Epithelial cell of esophagus (primary cell): Measurements from ENCODE around the gene YDJC.
"Not testable (repeated sequence)": the region's sequence is repeated elsewhere in the genome, so short reads cannot be mapped to it uniquely, and the experiment has no call there.

Source experiments
- DNase-seq: peaks from one replicate; pipeline ENCODE4 v3.0.0; 2010; ENCODE audit warnings: low read depth
- H3K4me3 ChIP-seq: 2 replicates; pipeline ENCODE4 v1.5.1; 2011; ENCODE audit warnings: mild to moderate bottlenecking, low read length, control low read depth
- TF ChIP-seq, protein P1 (sequence below): IDR thresholded peaks from 2 replicates; pipeline ENCODE4 v1.5.1; 2011; ENCODE audit warnings: low read depth, mild to moderate bottlenecking, low read length, control low read depth, inconsistent platforms; ENCODE audit not compliant: insufficient read depth; ENCODE audit errors: missing control alignments

Gene YDJC

GRCh38 chr22:21602579-21602978, 27.2 kb downstream of the YDJC start:
- no peak overlapping the region for H3K4me3 ChIP-seq
- no peak for DNase-seq
- TF ChIP-seq, protein P1, sequence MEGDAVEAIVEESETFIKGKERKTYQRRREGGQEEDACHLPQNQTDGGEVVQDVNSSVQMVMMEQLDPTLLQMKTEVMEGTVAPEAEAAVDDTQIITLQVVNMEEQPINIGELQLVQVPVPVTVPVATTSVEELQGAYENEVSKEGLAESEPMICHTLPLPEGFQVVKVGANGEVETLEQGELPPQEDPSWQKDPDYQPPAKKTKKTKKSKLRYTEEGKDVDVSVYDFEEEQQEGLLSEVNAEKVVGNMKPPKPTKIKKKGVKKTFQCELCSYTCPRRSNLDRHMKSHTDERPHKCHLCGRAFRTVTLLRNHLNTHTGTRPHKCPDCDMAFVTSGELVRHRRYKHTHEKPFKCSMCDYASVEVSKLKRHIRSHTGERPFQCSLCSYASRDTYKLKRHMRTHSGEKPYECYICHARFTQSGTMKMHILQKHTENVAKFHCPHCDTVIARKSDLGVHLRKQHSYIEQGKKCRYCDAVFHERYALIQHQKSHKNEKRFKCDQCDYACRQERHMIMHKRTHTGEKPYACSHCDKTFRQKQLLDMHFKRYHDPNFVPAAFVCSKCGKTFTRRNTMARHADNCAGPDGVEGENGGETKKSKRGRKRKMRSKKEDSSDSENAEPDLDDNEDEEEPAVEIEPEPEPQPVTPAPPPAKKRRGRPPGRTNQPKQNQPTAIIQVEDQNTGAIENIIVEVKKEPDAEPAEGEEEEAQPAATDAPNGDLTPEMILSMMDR = no peak

DNA sequence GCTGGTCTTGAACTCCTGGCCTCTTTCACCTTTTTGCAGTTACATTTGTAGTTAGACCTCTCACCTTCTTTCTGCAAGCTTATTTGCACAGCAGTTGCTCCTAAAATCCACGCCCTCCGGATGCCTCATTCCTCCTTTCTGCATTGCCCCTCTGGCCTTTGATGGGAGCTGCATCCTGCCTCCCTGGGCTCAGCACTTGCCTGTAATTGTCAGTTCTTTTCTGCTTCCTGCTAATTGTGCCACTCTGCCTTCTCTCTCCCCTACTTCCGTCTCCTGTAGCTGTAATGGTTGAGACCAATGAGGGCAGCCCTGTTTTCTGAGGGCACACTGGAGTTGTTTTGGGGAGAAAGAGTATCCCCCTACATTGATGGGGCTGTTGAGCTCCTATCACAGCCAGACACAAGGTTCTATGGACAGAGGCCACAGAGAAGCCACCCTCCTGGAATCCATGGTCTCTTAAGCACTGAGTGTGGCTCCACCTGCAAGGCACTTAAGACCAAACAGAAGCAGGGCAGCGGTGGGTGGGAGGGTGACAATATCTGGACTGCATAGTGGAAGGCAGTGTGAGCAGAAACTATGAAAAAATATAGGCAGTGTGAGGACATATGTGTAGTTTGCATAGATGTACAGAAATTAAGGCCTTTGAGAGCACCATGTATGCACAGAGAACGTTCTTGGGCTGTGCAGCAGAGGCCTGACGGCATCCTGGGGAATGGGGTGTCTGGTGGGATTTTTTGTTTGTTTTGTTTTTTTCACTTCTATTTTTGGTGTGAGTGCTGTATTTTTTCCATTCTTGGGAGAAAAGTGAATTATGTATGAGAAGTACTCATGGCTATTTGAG, 30.5 kb downstream of the YDJC start:
- no peak for DNase-seq
- TF ChIP-seq, protein P1 = no peak

DNA sequence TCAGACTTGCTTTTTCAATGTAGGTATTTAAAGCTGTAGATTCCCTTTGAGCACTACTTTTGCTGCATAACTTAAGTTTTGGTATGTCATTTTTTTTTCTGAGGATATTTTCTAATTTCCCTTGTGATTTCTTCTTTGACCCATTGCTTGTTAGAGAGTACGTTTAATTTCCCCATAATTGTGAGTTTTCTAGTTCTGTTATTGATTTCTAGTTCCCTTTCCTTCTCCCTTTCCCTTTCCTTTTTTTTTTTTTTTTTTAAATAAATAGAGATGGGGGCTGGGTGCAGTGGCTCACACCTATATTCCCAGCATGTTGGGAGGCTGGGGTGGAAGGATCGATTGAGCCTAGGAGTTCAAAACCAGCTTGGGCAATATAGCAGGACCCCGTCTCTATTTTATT, 31.5 kb downstream of the YDJC start:
- no peak overlapping the region for H3K4me3 ChIP-seq
- TF ChIP-seq, protein P1 = no peak
- no peak for DNase-seq

More for the DNA sequence above, 30.5 kb downstream of the YDJC start:
- no peak overlapping the region for H3K4me3 ChIP-seq

DNA sequence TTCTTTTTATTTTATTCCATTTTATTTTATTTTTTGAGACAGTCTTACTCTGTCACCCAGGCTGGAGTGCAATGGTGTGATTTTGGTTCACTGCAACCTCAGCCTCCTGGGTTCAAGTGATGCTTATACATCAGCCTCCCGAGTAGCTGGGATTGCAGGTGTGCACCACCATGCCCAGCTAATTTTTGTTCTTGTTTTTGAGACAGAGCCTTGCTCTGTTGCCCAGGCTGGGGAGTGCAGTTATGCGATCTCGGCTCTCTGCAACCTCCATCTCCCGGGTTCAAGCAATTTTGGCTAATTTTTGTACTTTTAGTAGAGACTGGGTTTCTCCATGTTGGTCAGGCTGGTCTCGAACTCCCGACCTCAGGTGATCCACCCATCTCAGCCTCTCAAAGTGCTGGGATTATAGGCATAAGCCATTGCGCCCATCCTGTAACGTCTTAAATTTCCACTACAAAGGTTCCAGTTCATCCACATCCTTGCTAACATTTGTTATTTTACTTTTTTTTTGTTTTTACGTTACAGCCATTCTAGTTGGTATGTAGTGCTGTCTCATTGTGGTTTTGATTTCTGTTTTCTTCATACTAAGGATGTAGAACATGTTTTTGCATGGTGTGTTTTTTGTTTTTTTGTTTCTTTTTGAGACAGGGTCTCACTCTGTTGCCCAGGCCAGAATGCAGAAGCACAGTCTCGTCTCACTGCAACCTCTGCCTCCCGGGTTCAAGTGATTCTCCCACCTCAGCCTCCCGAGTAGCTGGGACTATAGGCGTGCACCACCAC, 33.3 kb downstream of the YDJC start:
- H3K4me3 ChIP-seq, DNase-seq: not testable (repeated sequence)

GRCh38 chr22:21594865-21595452, 34.9 kb downstream of the YDJC start:
- no peak for DNase-seq
- no peak overlapping the region for H3K4me3 ChIP-seq
- TF ChIP-seq, protein P1 = no peak

DNA sequence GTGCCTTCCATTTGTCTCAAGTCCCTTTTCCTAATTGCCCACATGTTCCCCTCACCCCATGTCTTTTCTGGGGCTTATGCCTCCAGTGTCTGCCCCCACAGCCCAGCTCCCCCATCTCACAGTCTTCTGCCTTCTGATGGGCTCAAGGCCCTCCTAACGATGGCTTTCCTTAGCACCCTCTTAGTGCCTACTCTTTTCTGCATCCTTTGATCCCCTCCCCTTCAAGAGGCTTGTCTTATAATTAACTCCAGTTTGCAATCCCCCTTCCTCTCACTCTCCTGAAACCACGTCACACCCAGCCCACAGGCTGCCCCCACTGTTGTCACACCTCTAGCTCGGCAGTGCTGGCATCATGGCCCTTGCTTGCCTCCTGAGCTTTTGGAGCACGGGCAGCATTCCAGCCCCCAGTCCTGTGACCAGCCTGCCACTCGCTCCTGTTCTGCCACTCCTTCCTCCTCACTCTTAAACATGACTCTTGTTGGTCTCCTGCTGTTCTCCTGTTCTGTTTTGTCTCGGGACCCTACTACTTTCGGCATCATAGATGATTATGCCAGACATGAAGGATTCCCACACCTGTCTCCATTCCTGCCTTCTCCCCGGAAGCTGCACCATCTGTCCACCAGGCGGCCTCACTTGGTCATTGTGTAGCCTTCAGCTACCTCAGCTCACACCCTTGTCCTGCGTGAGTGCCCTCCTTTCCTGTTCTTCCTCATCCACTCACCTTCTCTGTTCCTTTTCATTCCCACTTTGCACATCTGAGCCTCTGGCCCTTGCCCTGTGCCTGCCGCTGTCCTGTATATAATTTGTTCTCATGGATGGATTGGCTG, 36.2 kb downstream of the YDJC start:
- TF ChIP-seq, protein P1 = peak; percentile 40

More for the DNA sequence above, 36.2 kb downstream of the YDJC start:
- no peak for DNase-seq
- no peak overlapping the region for H3K4me3 ChIP-seq
